ENCODE data around the gene ZFP1.
"Not testable (repeated sequence)": the region's sequence is repeated elsewhere in the genome, so short reads cannot be mapped to it uniquely, and the experiment has no call there.

The ZFP1 gene

GRCh38 chr16:75113541-75114121 lies 34.7 kb upstream of the ZFP1 start:
- no peak for DNase-seq

DNA sequence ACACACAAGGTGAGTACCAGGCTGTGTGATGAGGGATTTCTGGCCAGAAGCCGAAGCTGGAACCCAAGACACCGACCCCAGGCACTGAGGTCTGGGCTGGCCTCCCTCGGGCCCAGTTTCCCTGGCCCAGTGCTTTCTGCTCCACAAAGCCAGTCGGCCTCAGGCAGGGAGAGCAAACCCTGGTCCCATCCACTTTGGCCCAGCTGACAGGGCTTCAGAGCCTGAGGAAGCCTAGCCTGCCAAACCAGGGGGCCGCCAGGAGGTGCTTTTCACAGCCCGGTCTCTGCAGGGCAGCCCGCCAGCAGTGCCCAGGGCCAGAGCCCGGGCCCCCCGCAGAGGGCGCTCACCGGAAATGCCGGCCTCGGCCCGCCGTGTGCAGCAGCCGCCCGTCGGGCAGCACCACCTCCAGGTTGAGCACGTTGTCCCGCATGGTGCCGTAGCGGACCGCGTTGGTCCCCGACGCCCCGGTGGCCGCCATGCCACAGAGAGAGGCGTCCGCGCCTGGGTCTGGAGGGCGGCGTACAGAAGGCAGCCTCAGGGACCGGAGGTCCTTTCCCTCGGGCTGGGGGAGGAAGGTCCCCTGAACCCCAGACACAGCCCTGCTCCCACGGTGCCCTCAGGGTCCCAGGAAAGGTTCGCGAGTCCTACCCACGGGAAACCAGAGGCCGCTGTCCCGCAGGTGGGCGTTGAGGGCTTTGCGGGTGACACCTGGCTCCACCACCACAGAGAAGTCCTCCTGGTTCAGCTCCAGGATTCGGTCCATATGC lies 34.0 kb upstream of the ZFP1 start:
- no peak for DNase-seq

GRCh38 chr16:75114946-75115825 lies 33.1 kb upstream of the ZFP1 start:
- DNase-seq: no peak

DNA sequence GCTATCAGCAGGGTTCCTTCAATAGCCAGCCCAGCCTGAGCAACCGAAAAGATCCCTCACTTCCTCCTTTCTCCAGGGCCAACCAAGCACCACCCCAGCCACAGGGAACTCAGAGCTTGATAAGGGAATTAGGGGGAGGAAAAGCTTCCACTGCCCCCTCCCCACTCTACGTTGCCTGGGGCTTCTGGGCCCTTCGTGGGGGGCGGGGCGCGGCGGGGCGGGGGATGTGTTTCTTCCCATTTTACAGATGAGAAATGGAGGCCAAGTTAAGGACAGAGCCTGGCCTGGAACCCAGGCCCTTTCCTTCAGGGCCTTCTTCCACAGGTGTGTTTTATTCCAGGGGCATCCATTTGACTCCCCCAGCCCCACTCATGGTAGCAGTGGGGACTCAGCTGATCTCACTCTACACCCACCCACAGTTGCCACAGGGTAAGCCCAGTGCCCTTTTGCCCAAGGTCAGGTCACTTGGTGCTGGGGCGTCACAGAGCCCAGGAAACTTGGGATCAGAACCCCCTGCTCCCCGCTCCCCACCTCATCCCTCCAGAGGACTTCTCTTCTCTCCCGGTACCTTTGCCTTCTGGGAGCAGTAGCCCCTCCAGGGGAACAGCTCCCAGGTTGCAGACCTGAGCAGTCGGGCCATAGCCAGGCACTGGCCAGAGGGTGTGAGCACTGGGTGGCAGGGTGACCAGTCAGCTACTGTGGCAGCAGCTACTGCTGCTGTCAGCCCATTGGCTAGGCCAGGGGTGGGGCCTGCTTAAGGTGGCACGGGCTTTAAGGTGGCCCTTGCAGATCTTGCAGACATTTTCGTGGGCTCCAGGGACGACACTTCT lies 32.0 kb upstream of the ZFP1 start, which contains the start of gene LDHD:
LDHD (minus strand) TSS at position 700 of the 830 bp plus-strand sequence; CDS start at position 640, 60 bp downstream.
- DNase-seq: no peak

DNA sequence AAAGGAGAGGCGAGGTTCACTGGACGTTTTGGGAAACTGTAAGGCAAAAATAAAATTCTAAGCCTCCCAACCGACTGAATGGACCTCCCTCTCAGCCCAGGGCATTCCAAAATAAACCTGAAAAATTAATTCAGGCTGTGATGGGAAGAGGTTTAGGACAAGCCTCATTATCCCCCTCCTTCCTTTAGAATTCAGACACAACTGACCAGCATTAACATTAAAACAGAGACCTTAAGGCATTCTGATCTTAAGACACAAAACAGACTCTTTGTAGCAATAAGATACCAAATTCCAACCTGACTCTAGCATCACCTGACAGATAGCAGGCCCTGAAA lies 31.4 kb upstream of the ZFP1 start:
- DNase-seq: no peak

GRCh38 chr16:75118943-75119539 lies 29.3 kb upstream of the ZFP1 start:
- no peak for DNase-seq

DNA sequence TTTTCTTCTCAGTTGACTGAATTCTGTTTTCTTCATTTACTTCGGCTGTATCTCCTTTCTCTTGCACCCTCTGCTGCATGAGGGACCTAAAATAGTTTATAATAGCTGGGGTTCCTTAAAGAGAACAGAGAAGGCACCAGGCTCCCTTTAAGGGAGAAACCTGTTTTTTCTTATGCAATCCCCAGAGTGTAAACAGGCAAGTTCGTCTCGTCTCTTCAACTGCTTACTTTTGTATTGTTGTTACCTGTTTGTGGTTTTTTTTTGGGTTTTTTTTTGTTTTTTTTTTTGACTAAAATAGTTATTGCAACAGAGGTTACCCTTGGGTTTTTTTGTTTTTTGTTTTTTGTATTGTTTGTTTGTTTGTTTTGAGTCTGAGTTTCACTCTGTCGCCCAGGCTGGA lies 28.1 kb upstream of the ZFP1 start:
- DNase-seq: no peak

GRCh38 chr16:75121949-75122568 lies 26.3 kb upstream of the ZFP1 start:
- DNase-seq: no peak

DNA sequence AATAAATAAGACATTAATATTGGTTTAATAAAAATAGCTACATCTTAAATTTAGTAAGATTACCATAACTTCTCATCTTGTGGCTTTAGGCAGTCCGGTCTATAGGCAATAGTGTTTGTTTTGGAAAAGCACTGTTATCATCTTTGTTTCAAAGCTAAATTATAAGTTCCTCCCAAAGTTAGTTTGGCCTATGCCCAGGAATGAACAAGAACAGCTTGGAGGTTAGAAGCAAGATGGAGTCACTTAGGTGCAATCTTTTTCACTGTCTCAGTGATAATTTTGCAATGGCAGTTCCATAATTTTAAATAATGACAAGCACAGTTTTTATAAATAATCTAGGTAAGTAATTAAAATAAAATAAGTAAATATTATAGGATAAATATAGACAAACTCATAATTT lies 25.7 kb upstream of the ZFP1 start:
- DNase-seq: no peak

- no peak for DNase-seq
Observed at GRCh38 chr16:75127713-75128415, 20.5 kb upstream of the ZFP1 start.

GRCh38 chr16:75129421-75130149 lies 18.7 kb upstream of the ZFP1 start:
- not testable (repeated sequence) for DNase-seq

- DNase-seq: no peak
Observed at GRCh38 chr16:75130150-75130771, 18.1 kb upstream of the ZFP1 start.

DNA sequence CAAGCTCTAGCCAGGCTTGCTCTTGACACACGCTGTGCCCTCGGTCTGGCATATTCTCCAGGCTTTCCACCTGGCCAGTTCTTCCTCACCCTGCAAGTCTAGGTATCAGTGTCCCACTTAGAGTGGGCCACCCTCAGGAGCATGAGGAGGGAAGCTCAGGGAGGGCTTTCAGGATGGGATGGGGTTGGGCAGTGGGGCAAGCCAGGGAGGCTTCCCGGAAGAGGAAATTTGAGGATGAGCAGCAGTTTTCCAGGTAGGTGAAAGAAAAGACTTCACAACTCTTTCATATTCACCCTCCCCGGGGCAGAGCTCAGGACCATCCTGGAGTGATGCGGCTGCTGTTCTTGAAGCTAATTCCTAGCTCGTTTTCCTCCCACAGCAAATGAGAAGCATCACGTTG lies 17.2 kb upstream of the ZFP1 start:
- no peak for DNase-seq

DNA sequence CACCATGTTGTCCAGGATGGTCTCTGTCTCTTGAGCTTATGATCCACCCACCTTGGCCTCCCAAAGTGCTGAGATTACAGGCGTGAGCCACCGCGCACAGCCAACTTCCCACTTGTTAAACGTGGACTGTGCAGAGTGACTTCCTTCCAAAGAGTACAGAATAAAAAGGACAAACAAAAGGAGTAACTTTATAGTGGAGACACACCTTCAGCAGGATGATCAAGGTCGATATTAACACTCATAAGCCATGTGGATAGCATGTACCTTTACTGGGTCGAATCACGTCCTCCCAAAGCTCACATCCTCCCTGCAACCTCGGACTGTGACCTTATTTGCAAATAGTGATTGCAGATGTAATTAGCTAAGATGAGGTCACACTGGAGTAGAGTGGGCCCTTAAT lies 10.1 kb upstream of the ZFP1 start:
- no peak for DNase-seq

DNA sequence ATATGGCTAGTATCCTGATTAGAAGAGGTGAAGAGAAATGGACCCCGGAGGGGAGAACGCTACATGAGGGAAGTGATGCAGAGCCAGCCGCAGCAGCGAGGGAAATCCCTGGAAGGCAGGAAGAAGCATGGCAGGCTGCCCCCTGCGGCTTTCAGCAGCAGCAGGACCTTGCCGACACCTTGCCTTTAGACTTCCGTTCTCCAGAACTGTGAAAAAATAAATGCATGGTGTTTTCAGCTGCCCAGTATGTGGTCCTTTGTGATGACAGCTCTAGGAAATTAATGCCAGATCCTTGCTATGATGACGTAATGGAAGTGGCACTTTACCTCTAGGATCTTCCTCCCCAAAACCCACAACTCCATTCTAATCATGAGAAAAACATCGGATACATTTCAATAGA lies 9.7 kb upstream of the ZFP1 start:
- DNase-seq: no peak

- DNase-seq: no peak
Observed at GRCh38 chr16:75139498-75139897, 8.8 kb upstream of the ZFP1 start.

DNA sequence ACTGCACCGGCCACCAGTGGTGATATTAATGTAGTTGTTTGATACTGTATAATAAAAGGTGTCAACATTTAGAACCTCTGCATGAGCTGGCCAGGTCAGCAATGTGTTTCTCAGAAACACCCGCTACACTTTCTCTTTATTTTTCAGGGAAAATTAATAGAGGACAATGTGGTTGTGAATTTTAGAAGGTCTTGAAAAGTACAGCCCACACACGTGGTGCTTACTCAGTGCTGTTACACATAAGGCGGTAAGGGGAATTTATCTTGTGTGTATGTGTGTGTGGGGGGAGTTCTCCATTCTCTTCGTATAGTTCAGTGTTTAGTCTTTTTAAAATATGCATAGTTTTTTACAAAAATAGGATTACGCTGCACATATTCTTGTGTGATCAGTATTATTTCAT lies 4.4 kb upstream of the ZFP1 start:
- DNase-seq: no peak

- DNase-seq: no peak
Observed at GRCh38 chr16:75147968-75148310, 385 bp upstream of the ZFP1 start.

DNA sequence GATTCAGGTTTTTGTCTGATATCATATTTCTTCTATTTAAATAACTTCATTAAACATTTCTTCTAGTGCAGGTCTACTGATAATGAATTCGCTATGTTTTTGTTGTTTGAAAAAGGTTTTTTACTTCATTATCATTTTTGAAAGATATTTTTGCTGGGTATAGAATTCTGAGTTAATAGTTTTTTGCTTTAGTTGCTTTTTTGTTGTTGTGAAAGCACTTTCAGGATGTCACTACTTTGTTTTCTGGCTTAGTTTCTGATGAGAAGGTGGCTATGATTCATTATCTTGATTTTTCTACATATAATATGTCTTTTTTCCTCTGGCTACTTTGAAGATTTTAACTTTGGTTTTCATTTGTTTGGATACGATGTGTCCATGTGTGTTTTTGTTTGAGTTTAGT lies 3.5 kb downstream of the ZFP1 start:
- DNase-seq: no peak

DNA sequence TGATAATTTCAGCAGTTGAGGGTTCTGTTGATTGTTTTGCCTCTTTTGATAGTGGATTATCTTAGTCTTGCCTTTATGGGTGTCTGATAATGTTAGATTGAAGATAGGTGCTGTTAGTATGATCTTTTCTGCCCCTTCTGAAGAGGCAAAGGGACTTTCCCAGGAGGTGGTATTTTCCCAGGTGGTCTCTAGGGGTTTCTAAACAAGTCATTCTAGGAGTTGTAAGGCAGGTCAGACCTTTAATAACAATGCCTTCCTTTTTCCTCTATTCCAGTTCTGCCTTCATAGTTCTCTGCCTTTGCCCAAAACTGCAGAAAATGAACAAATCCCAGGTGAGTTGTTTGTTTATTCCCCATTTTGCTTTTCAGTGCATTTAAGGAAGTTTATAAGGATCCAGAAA lies 4.3 kb downstream of the ZFP1 start:
- no peak for DNase-seq

Measured in activated CD4-positive, alpha-beta T cell treated with anti-CD3 and anti-CD28 coated beads for 1 hour (primary cell).